H54 (cell line): ENCODE data around the gene CACNA1C.

Experiments used
- DNase-seq: peaks from one replicate; pipeline ENCODE4 v3.0.0; 2011; ENCODE audit warnings: low spot score, mixed read lengths; ENCODE audit not compliant: insufficient read length
- FAIRE-seq: peaks from 3 replicates; lab custom pipeline; 2011; peaks lifted over from hg19 to GRCh38; lab: Jason Lieb, UNC
- POLR2A ChIP-seq: IDR thresholded peaks from 2 replicates; pipeline ENCODE4 v1.6.1; 2011; ENCODE audit warnings: low read depth, mild to moderate bottlenecking, low read length

Gene CACNA1C

GRCh38 chr12:2651068-2651965 is 598.5 kb downstream of the CACNA1C start:
- DNase-seq (no peak), FAIRE-seq (no peak)
- no peak for TF ChIP-seq POLR2A

DNA sequence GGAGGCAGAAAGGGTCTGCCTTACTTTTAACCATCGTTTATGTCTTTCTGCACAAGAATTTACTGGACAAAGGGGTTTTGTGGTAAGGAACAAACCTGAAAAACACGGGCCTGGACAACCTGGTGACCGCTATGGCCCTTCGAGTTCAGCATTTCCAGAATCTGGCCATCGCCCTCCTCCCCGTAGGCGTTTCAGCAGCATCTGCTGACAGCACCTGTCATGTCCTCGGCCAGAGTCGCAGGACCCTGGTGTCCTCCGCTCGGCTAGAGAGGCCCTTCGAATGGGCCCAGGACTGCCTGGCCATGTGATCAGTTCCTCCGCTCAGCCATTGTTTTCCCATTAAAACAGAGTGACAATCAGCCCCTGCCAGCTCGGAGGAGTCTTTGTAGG is 599.2 kb downstream of the CACNA1C start:
- TF ChIP-seq POLR2A = no peak
- DNase-seq (no peak), FAIRE-seq (no peak)

DNA sequence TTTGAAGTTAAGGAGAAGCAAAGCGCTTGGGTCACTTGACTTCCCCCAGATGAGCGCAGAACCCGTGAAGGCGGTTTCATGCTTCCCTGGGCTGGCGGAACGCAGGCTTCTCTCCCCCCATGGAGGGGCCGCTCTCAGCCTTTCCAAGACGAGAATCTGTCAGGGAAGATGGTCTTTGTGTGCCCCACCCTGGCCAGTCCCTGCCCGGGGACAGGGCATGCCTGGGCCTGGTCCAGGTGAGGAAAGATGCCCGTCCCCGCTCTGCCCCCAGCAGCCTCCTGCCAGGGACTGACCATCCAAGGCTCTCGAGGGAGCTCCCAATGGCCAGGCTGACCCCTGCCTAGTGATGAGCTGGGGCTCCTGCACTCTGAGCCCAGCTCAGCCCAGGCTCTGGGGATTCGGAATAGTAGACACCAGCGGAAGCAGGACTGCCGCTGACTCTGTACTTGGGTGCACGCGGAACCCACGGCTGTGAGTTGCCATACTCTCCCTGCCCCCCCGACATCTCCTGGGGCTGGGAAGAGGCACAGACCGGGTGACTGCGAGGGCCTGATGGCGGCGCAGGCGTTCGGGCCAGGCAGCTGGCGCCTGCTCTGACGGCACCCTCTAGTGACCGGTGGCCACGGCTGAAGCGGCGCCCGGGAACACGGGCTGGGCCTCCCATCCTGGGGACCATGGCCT is 599.8 kb downstream of the CACNA1C start:
- no peak for TF ChIP-seq POLR2A
- no peak for FAIRE-seq
- no peak for DNase-seq

GRCh38 chr12:2653461-2653965 is 600.7 kb downstream of the CACNA1C start:
- DNase-seq (no peak), FAIRE-seq (no peak)
- TF ChIP-seq POLR2A = no peak

DNA sequence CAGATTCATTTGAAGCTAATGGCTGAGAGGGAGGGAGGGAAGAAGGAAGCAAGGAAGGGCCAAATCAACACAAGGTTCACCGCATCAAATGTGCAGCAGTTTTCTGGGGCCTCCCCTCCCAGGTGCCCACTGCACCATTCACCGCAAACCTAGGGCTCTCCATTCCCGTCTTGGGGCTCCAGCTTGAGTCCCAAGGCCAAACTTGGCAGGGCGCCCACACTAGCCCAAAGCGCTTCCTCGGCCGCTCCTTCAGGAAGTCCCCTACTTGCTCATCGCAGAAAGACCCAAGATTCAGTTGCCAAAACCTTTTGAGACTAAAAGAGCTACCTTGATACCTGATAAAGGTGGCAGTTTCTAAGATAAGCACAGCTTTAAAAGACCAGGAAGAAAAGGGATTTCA is 601.5 kb downstream of the CACNA1C start:
- no peak for DNase-seq
- FAIRE-seq = no peak
- no peak for TF ChIP-seq POLR2A

- no peak for FAIRE-seq
- no peak for DNase-seq
- no peak for TF ChIP-seq POLR2A
Observed at GRCh38 chr12:2654741-2655140, 602.0 kb downstream of the CACNA1C start.

GRCh38 chr12:2662524-2662923 is 609.7 kb downstream of the CACNA1C start:
- no peak for TF ChIP-seq POLR2A
- FAIRE-seq (no peak), DNase-seq (no peak)

DNA sequence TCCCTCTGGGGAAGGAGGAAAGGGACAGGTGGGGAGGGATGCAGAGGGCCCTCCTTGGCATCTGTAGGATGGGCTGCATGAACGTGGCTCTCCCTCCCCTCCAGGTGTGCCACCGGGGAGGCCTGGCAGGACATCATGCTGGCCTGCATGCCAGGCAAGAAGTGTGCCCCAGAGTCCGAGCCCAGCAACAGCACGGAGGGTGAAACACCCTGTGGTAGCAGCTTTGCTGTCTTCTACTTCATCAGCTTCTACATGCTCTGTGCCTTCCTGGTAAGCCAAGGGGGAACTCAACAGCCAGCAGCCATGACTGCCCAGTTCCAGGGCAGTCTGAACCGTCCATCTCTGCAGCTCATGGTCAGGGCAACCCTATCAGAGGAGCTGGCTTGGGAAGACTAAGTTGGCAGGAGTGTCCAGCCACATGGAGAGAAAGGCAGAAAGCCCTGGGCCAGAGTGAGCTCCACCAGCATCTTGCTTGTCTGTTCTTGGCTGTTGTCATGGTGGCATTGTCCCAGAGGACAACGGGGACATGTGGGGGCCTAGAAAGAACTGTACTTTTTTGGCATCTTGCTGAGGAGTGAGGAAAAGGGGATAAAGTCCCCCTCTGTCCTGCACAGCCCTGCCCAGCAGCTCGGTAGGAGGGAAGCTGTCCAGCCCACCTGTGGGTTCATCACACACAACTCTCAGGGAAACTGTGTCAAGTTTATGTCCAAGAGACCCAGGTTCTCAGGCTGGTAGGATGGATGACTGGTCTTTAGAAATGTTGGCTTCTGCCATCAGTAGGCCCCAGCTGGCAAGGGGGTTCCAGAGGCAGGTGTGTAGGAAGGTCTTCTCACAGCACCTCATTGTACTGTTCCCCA is 612.2 kb downstream of the CACNA1C start:
- FAIRE-seq = no peak
- TF ChIP-seq POLR2A = no peak

DNA sequence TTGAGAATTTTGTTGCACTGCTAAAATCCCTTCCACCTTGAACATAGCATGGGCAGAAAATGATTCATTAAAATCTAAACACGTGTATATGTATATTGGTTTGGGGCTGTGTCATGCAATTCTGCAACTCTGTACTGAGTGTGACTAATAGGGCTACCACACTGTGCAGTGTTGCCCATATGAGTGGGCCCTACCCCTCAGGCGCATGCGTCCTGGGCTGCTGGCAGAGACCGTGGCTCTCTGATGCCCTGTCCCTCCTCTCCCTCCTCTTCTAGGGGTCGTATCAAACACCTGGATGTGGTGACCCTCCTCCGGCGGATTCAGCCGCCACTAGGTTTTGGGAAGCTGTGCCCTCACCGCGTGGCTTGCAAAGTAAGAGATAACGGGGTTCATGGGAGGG is 613.6 kb downstream of the CACNA1C start:
- no peak for FAIRE-seq
- TF ChIP-seq POLR2A = no peak
- no peak for DNase-seq

More for the DNA sequence above, 612.2 kb downstream of the CACNA1C start:
- no peak for DNase-seq

- DNase-seq (no peak), FAIRE-seq (no peak)
- TF ChIP-seq POLR2A = no peak
Observed at GRCh38 chr12:2666846-2667245, 614.1 kb downstream of the CACNA1C start.

DNA sequence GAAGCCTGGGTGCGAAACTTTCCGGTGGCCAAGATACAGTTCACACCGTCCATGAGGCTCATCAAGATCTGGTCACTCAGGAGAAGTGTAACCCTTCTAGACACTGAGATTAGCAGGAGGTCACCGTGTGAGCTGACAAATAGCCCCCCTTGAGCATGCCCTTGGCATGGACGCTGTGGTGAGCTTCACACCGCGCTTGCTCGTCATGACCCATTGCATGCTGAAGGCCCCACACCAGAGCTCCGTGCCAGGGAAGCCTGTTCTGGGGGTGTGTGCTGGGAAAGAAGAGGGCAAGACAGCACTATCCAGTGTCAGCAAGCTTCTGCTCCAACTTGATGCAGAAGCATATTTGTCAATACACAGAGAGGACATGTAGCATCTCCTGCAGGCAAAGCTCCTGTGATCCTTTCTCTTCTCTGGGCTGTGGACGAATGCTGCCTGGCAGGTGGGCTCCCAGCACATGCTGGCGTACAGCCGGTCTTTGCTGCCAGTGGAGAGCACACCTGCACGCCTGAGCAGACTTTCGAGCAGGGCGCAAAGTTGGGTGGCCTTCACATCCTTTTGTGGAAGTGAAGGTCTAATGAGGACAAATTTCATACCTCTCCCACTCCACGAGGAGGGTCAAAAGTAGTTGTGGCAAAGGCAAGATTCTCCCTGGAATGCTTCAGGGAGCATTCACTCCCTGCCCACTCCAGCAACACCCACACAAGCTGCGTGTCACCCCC is 615.1 kb downstream of the CACNA1C start:
- no peak for FAIRE-seq
- no peak for DNase-seq
- TF ChIP-seq POLR2A = no peak

DNA sequence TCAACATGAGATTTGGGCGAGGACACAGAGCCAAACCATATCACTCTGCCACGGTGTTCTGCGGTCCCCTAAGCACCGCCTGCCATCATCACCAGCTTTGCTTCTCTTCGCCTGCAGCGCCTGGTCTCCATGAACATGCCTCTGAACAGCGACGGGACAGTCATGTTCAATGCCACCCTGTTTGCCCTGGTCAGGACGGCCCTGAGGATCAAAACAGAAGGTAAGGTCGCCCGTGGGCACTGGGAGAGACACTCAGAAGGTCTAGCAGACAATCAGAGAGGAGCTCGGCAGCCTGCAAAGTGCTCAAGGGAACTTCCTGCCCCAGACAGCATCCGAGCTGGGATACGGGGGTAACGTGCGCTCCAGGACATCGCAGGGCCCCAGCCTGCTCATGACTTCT is 616.0 kb downstream of the CACNA1C start:
- no peak for FAIRE-seq
- no peak for DNase-seq
- TF ChIP-seq POLR2A = no peak

DNA sequence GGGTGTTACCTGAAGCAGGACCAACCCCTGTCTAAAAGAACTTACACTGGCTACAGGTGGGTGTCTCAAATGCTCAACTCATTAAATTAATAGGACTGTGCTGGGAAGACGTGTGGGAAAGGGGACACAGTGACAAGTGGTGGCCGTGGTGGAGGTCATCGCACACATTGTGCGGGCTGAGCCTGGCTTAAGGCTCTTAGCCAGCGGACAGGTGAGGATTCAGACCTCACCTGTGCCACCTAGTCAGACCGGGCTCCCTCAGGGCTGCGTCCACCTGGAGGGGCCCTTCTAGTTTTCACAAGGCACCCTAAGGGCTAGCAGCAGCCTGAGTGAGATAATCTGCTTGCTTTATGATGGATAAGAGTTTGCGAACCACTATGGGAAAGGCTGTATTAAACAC is 616.8 kb downstream of the CACNA1C start:
- FAIRE-seq = no peak
- no peak for TF ChIP-seq POLR2A
- DNase-seq = no peak
